CD8-positive, alpha-beta memory T cell (primary cell): ENCODE results near the gene FAM83B. TPM values are rescaled to one million over a fixed set of nuclear protein-coding genes. Genes with fewer than 3 reads are reported as not detected.
"Not testable (repeated sequence)": the region's sequence is repeated elsewhere in the genome, so short reads cannot be mapped to it uniquely, and the experiment has no call there.

ENCODE experiments used
- CTCF ChIA-PET: fragments of 350-600 bp; sonication (Branson Sonifier 250); formaldehyde crosslinking; loops from one replicate; lab custom pipeline; 2021; ENCODE audit warnings: antibody characterized with exemption; lab: Charles Lee
- POLR2A ChIA-PET: fragments of 350-600 bp; sonication (Branson Sonifier 250); formaldehyde crosslinking; loops from one replicate; lab custom pipeline; 2021; ENCODE audit warnings: antibody characterized with exemption; lab: Charles Lee
- DNase-seq, 5 donors: peaks; one replicate each; pipeline versions ENCODE4 v3.0.0 to v3.0.0-alpha.2; 2020 to 2022; ENCODE audit warnings: mixed read lengths in 1 of 5
- H3K27ac ChIP-seq: one replicate; pipeline ENCODE4 v1.7.0; 2013; ENCODE audit warnings: low read depth, mild to moderate bottlenecking, low read length, moderate library complexity
- H3K27me3 ChIP-seq: 2 replicates; pipeline ENCODE4 v1.7.0; 2013; ENCODE audit warnings: low read length, mild to moderate bottlenecking; ENCODE audit not compliant: insufficient read depth, poor library complexity, severe bottlenecking
- H3K36me3 ChIP-seq: 2 replicates; pipeline ENCODE4 v1.7.0; 2013; ENCODE audit warnings: mild to moderate bottlenecking, low read length, moderate library complexity; ENCODE audit not compliant: insufficient read depth
- H3K4me1 ChIP-seq: 2 replicates; pipeline ENCODE4 v1.7.0; 2013; ENCODE audit warnings: mild to moderate bottlenecking, low read length, moderate library complexity; ENCODE audit not compliant: insufficient read depth
- H3K4me3 ChIP-seq: 2 replicates; pipeline ENCODE4 v1.7.0; 2013; ENCODE audit warnings: mild to moderate bottlenecking, low read length
- H3K9me3 ChIP-seq: 2 replicates; pipeline ENCODE4 v1.7.0; 2013; ENCODE audit warnings: mild to moderate bottlenecking, low read length
- H3K27ac Mint-ChIP-seq, 8 donors: one replicate each; pipeline ENCODE4 v1.8.0; 2020 to 2021; ENCODE audit warnings: mixed read lengths in 8 of 8, mild to moderate bottlenecking in 6 of 8, inconsistent platforms in 3 of 8, moderate library complexity in 3 of 8
- H3K27me3 Mint-ChIP-seq, 2 donors: one replicate each; pipeline ENCODE4 v1.8.0; 2020 to 2021; ENCODE audit warnings: mixed read lengths in 2 of 2, mild to moderate bottlenecking in 1 of 2, moderate library complexity in 1 of 2
- H3K36me3 Mint-ChIP-seq, 3 donors: one replicate each; pipeline ENCODE4 v1.8.0; 2020 to 2021; ENCODE audit warnings: mixed read lengths in 3 of 3, inconsistent platforms in 1 of 3, mild to moderate bottlenecking in 1 of 3
- H3K4me1 Mint-ChIP-seq, 3 donors: one replicate each; pipeline ENCODE4 v1.8.0; 2020 to 2021; ENCODE audit warnings: mixed read lengths in 3 of 3, inconsistent platforms in 1 of 3, mild to moderate bottlenecking in 1 of 3
- H3K4me3 Mint-ChIP-seq, 7 donors: one replicate each; pipeline ENCODE4 v1.8.0; 2020 to 2021; ENCODE audit warnings: mixed read lengths in 7 of 7, mild to moderate bottlenecking in 6 of 7, moderate library complexity in 4 of 7, inconsistent platforms in 2 of 7
- H3K9me3 Mint-ChIP-seq, 5 donors: one replicate each; pipeline ENCODE4 v1.8.0; 2020 to 2022; ENCODE audit warnings: mixed read lengths in 5 of 5, mild to moderate bottlenecking in 3 of 5, moderate library complexity in 2 of 5, inconsistent platforms in 1 of 5
- polyA plus RNA-seq: library from polyadenylated mRNA; unstranded; fragments of 300-500 nt; fragmentation: Illumina TruSeq; gene quantifications from one replicate; pipeline ENCODE4 v1.2.3, GENCODE V29; 2021
- total RNA-seq, 2 experiments: library from RNA; stranded (reverse); gene quantifications; one replicate each; pipeline ENCODE4 v1.2.3, GENCODE V29; 2021

Gene FAM83B
- total and polyA plus RNA-seq, 3 experiments from 2014 or later: not detected

GRCh38 chr6:54970337-54970736 is 123.8 kb downstream of the FAM83B start:
- Histone ChIP-seq H3K4me1 (no peaks in the 10 kb centered on the region), H3K4me3 (no peak overlapping the region), H3K9me3 (no peaks in the 10 kb centered on the region), H3K27ac (no peak overlapping the region), H3K27me3 (no peaks in the 10 kb centered on the region), H3K36me3 (no peaks in the 10 kb centered on the region)
- CTCF ChIA-PET: no interaction called here
- no peak for DNase-seq
- Mint-ChIP-seq H3K4me3 (no peak overlapping the region), H3K27me3 (peaks cover 0 to 2% of the 10 kb centered on the region in 2 donors), H3K36me3 (no peaks in the 10 kb centered on the region), H3K27ac (no peak overlapping the region), H3K9me3 (peaks cover 1 to 33% (median 4%) of the 10 kb centered on the region in 5 donors), H3K4me1 (no peaks in the 10 kb centered on the region)
- POLR2A ChIA-PET: no interaction called here

GRCh38 chr6:54971825-54972224 is 125.3 kb downstream of the FAM83B start:
- Mint-ChIP-seq H3K9me3 (peaks cover 1 to 37% (median 4%) of the 10 kb centered on the region in 5 donors), H3K27ac (no peak overlapping the region), H3K36me3 (no peaks in the 10 kb centered on the region), H3K4me1 (no peaks in the 10 kb centered on the region), H3K27me3 (peaks cover 0 to 2% of the 10 kb centered on the region in 2 donors), H3K4me3 (no peak overlapping the region)
- Histone ChIP-seq H3K27ac (no peak overlapping the region), H3K4me3 (no peak overlapping the region), H3K27me3 (no peaks in the 10 kb centered on the region), H3K9me3 (no peaks in the 10 kb centered on the region), H3K36me3 (no peaks in the 10 kb centered on the region), H3K4me1 (no peaks in the 10 kb centered on the region)
- DNase-seq: no peak
- POLR2A ChIA-PET: no interaction called here
- CTCF ChIA-PET: no interaction called here

GRCh38 chr6:54979161-54979560 is 132.6 kb downstream of the FAM83B start:
- CTCF ChIA-PET, H3K4me3 ChIP-seq, DNase-seq, H3K36me3 ChIP-seq, H3K4me1 Mint-ChIP-seq, H3K4me3 Mint-ChIP-seq, H3K27ac ChIP-seq, H3K27me3 ChIP-seq, H3K27me3 Mint-ChIP-seq, POLR2A ChIA-PET, H3K9me3 ChIP-seq, H3K27ac Mint-ChIP-seq, H3K4me1 ChIP-seq, H3K36me3 Mint-ChIP-seq: not testable (repeated sequence)
- peaks cover 8 to 28% (median 12%) of the 10 kb centered on the region in 5 donors for H3K9me3 Mint-ChIP-seq

- H3K27me3 Mint-ChIP-seq: no peaks in the 10 kb centered on the region
- Histone ChIP-seq H3K27ac (no peak overlapping the region), H3K36me3 (no peaks in the 10 kb centered on the region), H3K4me1 (no peaks in the 10 kb centered on the region), H3K27me3 (no peaks in the 10 kb centered on the region), H3K4me3 (no peak overlapping the region), H3K9me3 (no peaks in the 10 kb centered on the region)
- CTCF ChIA-PET: no interaction called here
- H3K9me3 Mint-ChIP-seq: peaks cover 9 to 32% (median 12%) of the 10 kb centered on the region in 5 donors
- H3K4me3 Mint-ChIP-seq: no peak overlapping the region
- DNase-seq: no peak
- H3K36me3 Mint-ChIP-seq: no peaks in the 10 kb centered on the region
- H3K4me1 Mint-ChIP-seq: no peaks in the 10 kb centered on the region
- H3K27ac Mint-ChIP-seq: no peak overlapping the region
- POLR2A ChIA-PET: no interaction called here
Measured at GRCh38 chr6:54980511-54981275, 134.1 kb downstream of the FAM83B start.

GRCh38 chr6:54981276-54981609 is 134.7 kb downstream of the FAM83B start:
- H3K36me3 Mint-ChIP-seq: no peaks in the 10 kb centered on the region
- CTCF ChIA-PET: no interaction called here
- no peak for DNase-seq
- no peaks in the 10 kb centered on the region for H3K4me1 ChIP-seq
- no peaks in the 10 kb centered on the region for H3K27me3 ChIP-seq
- H3K36me3 ChIP-seq: no peaks in the 10 kb centered on the region
- H3K9me3 Mint-ChIP-seq: peaks cover 9 to 36% (median 12%) of the 10 kb centered on the region in 5 donors
- H3K4me1 Mint-ChIP-seq: no peaks in the 10 kb centered on the region
- no peak overlapping the region for H3K4me3 ChIP-seq
- H3K27me3 Mint-ChIP-seq: no peaks in the 10 kb centered on the region
- H3K4me3 Mint-ChIP-seq: no peak overlapping the region
- no peak overlapping the region for H3K27ac ChIP-seq
- POLR2A ChIA-PET: no interaction called here
- no peak overlapping the region for H3K27ac Mint-ChIP-seq
- no peaks in the 10 kb centered on the region for H3K9me3 ChIP-seq

GRCh38 chr6:54981647-54982046 is 135.1 kb downstream of the FAM83B start:
- POLR2A ChIA-PET: no interaction called here
- Histone ChIP-seq H3K27ac (no peak overlapping the region), H3K4me1 (no peaks in the 10 kb centered on the region), H3K36me3 (no peaks in the 10 kb centered on the region), H3K27me3 (no peaks in the 10 kb centered on the region), H3K4me3 (no peak overlapping the region), H3K9me3 (no peaks in the 10 kb centered on the region)
- Mint-ChIP-seq H3K4me1 (no peaks in the 10 kb centered on the region), H3K27ac (no peak overlapping the region), H3K9me3 (peaks cover 9 to 36% (median 12%) of the 10 kb centered on the region in 5 donors), H3K4me3 (no peak overlapping the region), H3K27me3 (no peaks in the 10 kb centered on the region), H3K36me3 (no peaks in the 10 kb centered on the region)
- DNase-seq: no peak
- CTCF ChIA-PET: no interaction called here

- ChIA-PET CTCF (no interaction called here), POLR2A (no interaction called here)
- no peaks in the 10 kb centered on the region for H3K4me1 Mint-ChIP-seq
- H3K4me1 ChIP-seq: no peaks in the 10 kb centered on the region
- H3K4me3 ChIP-seq: no peak overlapping the region
- peaks cover 0 to 41% (median 10%) of the 10 kb centered on the region in 5 donors for H3K9me3 Mint-ChIP-seq
- H3K27me3 Mint-ChIP-seq: no peaks in the 10 kb centered on the region
- H3K27ac Mint-ChIP-seq: no peak overlapping the region
- no peaks in the 10 kb centered on the region for H3K36me3 ChIP-seq
- DNase-seq: no peak
- H3K27ac ChIP-seq: no peak overlapping the region
- H3K27me3 ChIP-seq: no peaks in the 10 kb centered on the region
- no peaks in the 10 kb centered on the region for H3K9me3 ChIP-seq
- no peak overlapping the region for H3K4me3 Mint-ChIP-seq
- H3K36me3 Mint-ChIP-seq: no peaks in the 10 kb centered on the region
Measured at GRCh38 chr6:54987633-54988290, 141.2 kb downstream of the FAM83B start.

- Mint-ChIP-seq H3K27ac (no peak overlapping the region), H3K9me3 (peaks cover 4 to 41% (median 13%) of the 10 kb centered on the region in 5 donors), H3K27me3 (no peaks in the 10 kb centered on the region), H3K36me3 (no peaks in the 10 kb centered on the region), H3K4me1 (no peaks in the 10 kb centered on the region), H3K4me3 (no peak overlapping the region)
- H3K4me3 ChIP-seq: no peak overlapping the region
- no peak for DNase-seq
- CTCF ChIA-PET: no interaction called here
- H3K9me3 ChIP-seq: no peaks in the 10 kb centered on the region
- no peak overlapping the region for H3K27ac ChIP-seq
- POLR2A ChIA-PET: no interaction called here
- no peaks in the 10 kb centered on the region for H3K36me3 ChIP-seq
- H3K4me1 ChIP-seq: no peaks in the 10 kb centered on the region
- no peaks in the 10 kb centered on the region for H3K27me3 ChIP-seq
Measured at GRCh38 chr6:54988576-54988975, 142.0 kb downstream of the FAM83B start.
